GM12878 (cell line): ENCODE data around the gene TBATA. TPM values are rescaled to one million over a fixed set of nuclear protein-coding genes. Genes with fewer than 3 reads are reported as not detected.

Experiments
- ATAC-seq: fragments of 200-7000 bp; cut with Tn5 transposase; 3 replicates; pipeline ENCODE4 v1.9.1; 2020; ENCODE audit warnings: mild to moderate bottlenecking, moderate library complexity
- BruUV-seq: library from RNA; stranded (reverse); fragments of 400-500 nt; replicated peaks from 2 replicates; lab custom pipeline; 2021; lab: Mats Ljungman, UMichigan
- CTCF ChIA-PET: fragments of 300-600 bp; sonication (Branson Sonifier 250); formaldehyde crosslinking; extraction: SDS; loops from one replicate; lab custom pipeline; 2021; ENCODE audit warnings: inconsistent platforms; lab: Yijun Ruan, JAX
- POLR2A ChIA-PET: fragments of 350-600 bp; formaldehyde crosslinking; extraction: SDS; loops from one replicate; lab custom pipeline; 2021; ENCODE audit warnings: inconsistent platforms; lab: Charles Lee
- RAD21 ChIA-PET: fragments of 300-600 bp; sonication (Branson Sonifier 250); formaldehyde crosslinking; loops from one replicate; lab custom pipeline; 2023; ENCODE audit warnings: antibody characterized with exemption; ENCODE audit not compliant: unreplicated experiment; lab: Charles Lee
- SMC1A ChIA-PET: fragments of 300-600 bp; sonication (Branson Sonifier 250); formaldehyde crosslinking; loops from one replicate; lab custom pipeline; 2023; ENCODE audit not compliant: unreplicated experiment, uncharacterized antibody; lab: Charles Lee
- DNase-seq: peaks from one replicate; pipeline ENCODE4 v3.0.0-alpha.2; 2011; ENCODE audit warnings: low read depth, low spot score
- FAIRE-seq: peaks from 3 replicates; lab custom pipeline; 2011; peaks lifted over from hg19 to GRCh38; lab: Jason Lieb, UNC
- H2AFZ ChIP-seq: 2 replicates; pipeline ENCODE4 v1.6.0; 2011; ENCODE audit warnings: low read depth, low read length, control low read depth; ENCODE audit not compliant: control insufficient read depth
- H3K27ac ChIP-seq: 2 replicates; pipeline ENCODE4 v1.5.1; 2011; ENCODE audit warnings: control low read depth; ENCODE audit not compliant: control insufficient read depth, insufficient read depth
- H3K27me3 ChIP-seq, 2 experiments: replicated peaks in 1 of 2; 2 replicates each; pipeline versions ENCODE4 v1.6.0 to v1.6.1; 2011; ENCODE audit warnings: low read length in 1 of 2; ENCODE audit not compliant: control insufficient read depth in 2 of 2, insufficient read depth in 2 of 2
- H3K36me3 ChIP-seq, 2 experiments: 2 replicates each; pipeline ENCODE4 v1.5.1; 2011; ENCODE audit warnings: low read length in 1 of 2; ENCODE audit not compliant: control insufficient read depth in 2 of 2, insufficient read depth in 2 of 2
- H3K4me1 ChIP-seq: 2 replicates; pipeline ENCODE4 v1.6.1; 2011; ENCODE audit warnings: mild to moderate bottlenecking, low read length, moderate library complexity, mixed read lengths; ENCODE audit not compliant: control insufficient read depth, insufficient read depth
- H3K4me2 ChIP-seq: 2 replicates; pipeline ENCODE4 v1.6.0; 2011; ENCODE audit warnings: control low read depth; ENCODE audit not compliant: control insufficient read depth, insufficient read depth
- H3K4me3 ChIP-seq: fragments of 200-600 bp; sonication (generic); 2 replicates; pipeline ENCODE4 v1.5.1; 2016
- H3K79me2 ChIP-seq: 2 replicates; pipeline ENCODE4 v1.6.0; 2011; ENCODE audit warnings: low read length; ENCODE audit not compliant: control insufficient read depth, insufficient read depth
- H3K9ac ChIP-seq: 2 replicates; pipeline ENCODE4 v1.8.0; 2011; ENCODE audit warnings: low read length, control low read depth, mixed read lengths; ENCODE audit not compliant: control insufficient read depth, insufficient read depth
- H3K9me3 ChIP-seq: replicated peaks from 3 replicates; pipeline ENCODE4 v1.5.1; 2011; ENCODE audit warnings: mild to moderate bottlenecking, low read length; ENCODE audit not compliant: control insufficient read depth, insufficient read depth
- H4K20me1 ChIP-seq: 2 replicates; pipeline ENCODE4 v1.6.0; 2011; ENCODE audit not compliant: control insufficient read depth, insufficient read depth
- BRCA1 ChIP-seq: IDR thresholded peaks from 2 replicates; pipeline ENCODE4 v1.6.1; 2011; ENCODE audit warnings: low read depth, low read length, improper control_type of control experiment
- E4F1 ChIP-seq: fragments of 450-650 bp; IDR thresholded peaks from 2 replicates; pipeline ENCODE4 v1.6.1; 2018; ENCODE audit warnings: borderline replicate concordance, mild to moderate bottlenecking; ENCODE audit not compliant: partially characterized antibody
- ETV6 ChIP-seq, 2 experiments: fragments of 450-650 bp in 1 of 2; IDR thresholded peaks in 1 of 2; conservative IDR thresholded peaks in 1 of 2; 2 replicates each; pipeline ENCODE4 v1.6.1; 2014; ENCODE audit warnings: antibody characterized with exemption in 1 of 2, borderline replicate concordance in 1 of 2, low read depth in 1 of 2, mild to moderate bottlenecking in 1 of 2, moderate library complexity in 1 of 2
- FOXM1 ChIP-seq: IDR thresholded peaks from 2 replicates; pipeline ENCODE4 v1.6.1; 2012; ENCODE audit warnings: low read depth, mild to moderate bottlenecking, inconsistent platforms, low read length, moderate library complexity
- NBN ChIP-seq: fragments of 450-650 bp; IDR thresholded peaks from 2 replicates; pipeline ENCODE4 v1.6.1; 2016
- PAX8 ChIP-seq: fragments of 450-650 bp; IDR thresholded peaks from 2 replicates; pipeline ENCODE4 v1.6.1; 2017; ENCODE audit warnings: mild to moderate bottlenecking, moderate library complexity
- ZNF217 ChIP-seq: fragments of 450-650 bp; IDR thresholded peaks from 2 replicates; pipeline ENCODE4 v1.6.1; 2017; ENCODE audit warnings: antibody characterized with exemption, mild to moderate bottlenecking
- WGBS: methylation state at CpG from one replicate; pipeline ENCODE4 v1.1.6; 2016; ENCODE audit warnings: low lambda C conversion rate; ENCODE audit not compliant: insufficient replicate concordance, insufficient coverage; ENCODE audit errors: missing lambda C conversion rate; 5-methylcytosine and 5-hydroxymethylcytosine counted together
- in situ Hi-C: fragments of 300-500 bp; cut with MboI; formaldehyde crosslinking; loops from 9 replicates; pipeline ENCODE4 v1.14.3; 2018; ENCODE audit warnings: mixed read lengths
- intact Hi-C: fragments of 100-400 bp; cut with micrococcal nuclease; formaldehyde crosslinking; loops from one replicate; pipeline ENCODE4 v1.14.2; 2022; ENCODE audit not compliant: unreplicated experiment
- polyA plus RNA-seq, 11 experiments: library from polyadenylated mRNA; depleted of rRNA in 4 of 11; unstranded in 6 of 11; stranded (reverse) in 5 of 11; fragments of >200 nt; fragmentation: Nextera tagmentation in 4 of 11; fragmentation: Illumina TruSeq in 1 of 11; extraction: Ambion mirVana in 4 of 11; extraction: Trizol in 1 of 11; gene quantifications; 1 replicate in 1 of 11; 2 replicates in 10 of 11; pipeline versions ENCODE4 v1.2.1 to v1.2.3, GENCODE V29; 2011 to 2016; ENCODE audit warnings: inconsistent platforms in 2 of 11, missing spikeins in 2 of 11, low read depth in 1 of 11
- total RNA-seq, 4 experiments: library from RNA; depleted of rRNA in 3 of 4; stranded (reverse); fragments of >200 nt in 3 of 4; fragmentation: Illumina TruSeq in 1 of 4; extraction: Trizol in 1 of 4; gene quantifications; 2 replicates each; pipeline versions ENCODE4 v1.2.1 to v1.2.3, GENCODE V29; 2013 to 2021

Gene TBATA
- total and polyA plus RNA-seq, 10 of the 15 experiments (the other 5 are each of a cell fraction or from before 2014, with no cell fraction given), result not detected

DNA sequence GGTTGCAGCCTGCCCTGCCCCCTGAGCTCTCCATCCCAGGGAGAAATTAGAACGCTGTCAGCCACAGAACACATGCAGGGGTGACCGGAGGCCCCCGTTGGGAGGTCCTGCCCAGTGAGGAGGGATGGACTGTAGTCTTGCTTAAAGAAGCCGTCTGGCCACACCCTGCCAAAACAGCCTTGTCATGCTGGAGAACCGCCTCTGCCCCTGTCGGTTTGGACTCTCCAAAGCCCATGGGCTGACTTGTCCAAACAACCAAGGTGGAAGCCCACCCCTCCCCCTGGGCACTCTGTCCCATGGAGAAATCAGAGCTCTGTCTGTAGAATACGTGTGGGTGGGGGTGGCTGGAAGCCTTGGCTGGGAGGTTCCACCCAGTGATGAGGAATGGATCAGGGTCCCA is 12.7 kb upstream of the TBATA start:
- FAIRE-seq, result no peak
- Histone ChIP-seq H3K27me3 (0 out of 4 replicates have a peak, but pooled peaks cover 0 to 4% of the 10 kb centered on the region in 2 experiments), H3K79me2 (no peaks in the 10 kb centered on the region), H2AFZ (no peak overlapping the region), H3K27ac (no peak overlapping the region), H3K9me3 (no peaks in the 10 kb centered on the region)
- BruUV-seq, result no TSS peak
- ChIA-PET CTCF (no interaction called here), SMC1A (no interaction called here)
- TF ChIP-seq PAX8 (no peak), FOXM1 (no peak), NBN (no peak), E4F1 (no peak), ETV6 (conservative IDR thresholded peaks at IDR 0.05 in 1 of 2, IDR thresholded peaks at IDR 0.05 in 1 of 2; ENCODE audit: borderline replicate concordance in 1 of 2, low read depth in 1 of 2) (no peak), ZNF217 (no peak), BRCA1 (no peak)
- TF ChIP-seq, all 136 proteins: peak for 0
- Histone ChIP-seq H4K20me1 (no peaks in the 10 kb centered on the region), H3K9ac (no peak overlapping the region), H3K4me1 (no peaks in the 10 kb centered on the region), H3K4me3 (no peak overlapping the region), H3K36me3 (no peaks in the 10 kb centered on the region), H3K4me2 (no peak overlapping the region)
- DNase-seq, result no peak
- POLR2A ChIA-PET, result no interaction called here
- RAD21 ChIA-PET, result no interaction called here
- WGBS, result 70% methylated on average over 7 of the region's 7 CpGs
- in situ Hi-C loops, result no loop called here
- intact Hi-C loops, result no loop called here
- ATAC-seq, result no peak
